LNCAP (cell line): ENCODE measurements around the gene MOV10L1.

Experiments
- CTCF ChIP-seq: fragments of 450-650 bp; IDR thresholded peaks from 2 replicates; pipeline ENCODE4 v1.5.1; 2017; ENCODE audit warnings: mild to moderate bottlenecking

MOV10L1 gene

GRCh38 chr22:50178871-50179869 lies 89.4 kb downstream of the MOV10L1 start:
- no peak for TF ChIP-seq CTCF

- TF ChIP-seq CTCF: no peak
Observed at GRCh38 chr22:50179937-50180726, 90.3 kb downstream of the MOV10L1 start.

GRCh38 chr22:50180727-50181521 lies 91.1 kb downstream of the MOV10L1 start:
- TF ChIP-seq CTCF: no peak

GRCh38 chr22:50182176-50183081 lies 92.6 kb downstream of the MOV10L1 start:
- no peak for TF ChIP-seq CTCF

GRCh38 chr22:50183141-50183971 lies 93.5 kb downstream of the MOV10L1 start:
- TF ChIP-seq CTCF: no peak
